ENCODE measurements around the gene PFN1.

- TF ChIP-seq HDAC3 (IDR thresholded peaks at IDR 0.05; ENCODE audit: borderline replicate concordance, partially characterized antibody) = no peak
- TF ChIP-seq BMI1 (IDR thresholded peaks at IDR 0.05; ENCODE audit: low read length) = no peak
- no peak; the same call in 1 of the 2 replicates for TF ChIP-seq MAFF (IDR thresholded peaks at IDR 0.05; ENCODE audit: low read length)
- TF ChIP-seq HDAC1 (IDR thresholded peaks at IDR 0.05) = no peak
- no peak for TF ChIP-seq NUFIP1 (IDR thresholded peaks at IDR 0.05; ENCODE audit: partially characterized antibody)
- no peak for TF ChIP-seq FOXJ3 (CRISPR knock-in tag; IDR thresholded peaks at IDR 0.05)
- TF ChIP-seq CTCF (IDR thresholded peaks at IDR 0.05 in 2 of 3, conservative IDR thresholded peaks at IDR 0.05 in 1 of 3; ENCODE audit: insufficient read depth in 2 of 3, low read depth in 1 of 3, low read length in 3 of 3) = no peak
These were observed 3.0 kb downstream of the PFN1 start for GRCh38 chr17:4945176-4945943.
